HG03571 (cell line): ENCODE data around the gene ADAD2.

ENCODE experiments used
- ATAC-seq: cut with Tn5 transposase; IDR thresholded peaks from one replicate; pipeline ENCODE4 v1.9.1; 2021; ENCODE audit not compliant: unreplicated experiment

The ADAD2 gene

DNA sequence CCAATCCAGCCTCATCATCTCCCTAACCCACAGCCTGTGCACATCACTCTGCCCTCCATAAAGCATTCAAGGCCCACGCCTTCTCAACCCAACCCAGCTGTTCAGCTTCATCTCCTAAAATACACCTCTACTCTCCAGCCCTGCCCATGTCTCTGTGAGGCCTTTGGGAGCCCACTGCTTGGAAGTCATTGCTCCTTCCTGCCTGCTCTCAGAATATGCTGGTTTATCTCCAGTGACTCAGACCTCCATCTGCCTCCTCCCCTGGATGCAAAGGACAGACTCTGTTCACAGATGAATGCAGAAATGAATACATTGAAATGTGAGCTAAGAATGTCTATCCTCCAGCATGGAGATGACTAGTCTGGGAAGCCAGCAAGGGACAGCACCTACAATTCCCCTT is 29.9 kb downstream of the ADAD2 start:
- no peak for ATAC-seq

DNA sequence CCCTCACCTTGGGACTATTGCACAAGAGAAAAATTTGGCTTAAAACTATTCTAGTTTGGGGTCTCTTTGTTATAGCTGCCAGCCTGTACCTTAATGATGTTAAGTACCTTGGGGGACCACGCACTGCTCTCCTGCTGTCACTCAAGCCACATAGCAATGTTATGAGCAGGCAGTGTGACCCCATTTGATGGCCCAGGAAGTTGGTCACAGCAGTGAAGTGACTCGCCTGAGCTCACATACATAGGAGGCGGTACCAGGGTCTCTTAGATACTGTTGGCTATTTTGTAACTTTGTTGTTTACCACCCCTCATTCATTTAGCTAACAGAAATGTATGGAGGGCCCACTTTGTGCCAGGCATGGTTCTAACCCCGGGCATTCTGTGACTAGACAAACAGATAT is 32.5 kb downstream of the ADAD2 start:
- no peak for ATAC-seq

DNA sequence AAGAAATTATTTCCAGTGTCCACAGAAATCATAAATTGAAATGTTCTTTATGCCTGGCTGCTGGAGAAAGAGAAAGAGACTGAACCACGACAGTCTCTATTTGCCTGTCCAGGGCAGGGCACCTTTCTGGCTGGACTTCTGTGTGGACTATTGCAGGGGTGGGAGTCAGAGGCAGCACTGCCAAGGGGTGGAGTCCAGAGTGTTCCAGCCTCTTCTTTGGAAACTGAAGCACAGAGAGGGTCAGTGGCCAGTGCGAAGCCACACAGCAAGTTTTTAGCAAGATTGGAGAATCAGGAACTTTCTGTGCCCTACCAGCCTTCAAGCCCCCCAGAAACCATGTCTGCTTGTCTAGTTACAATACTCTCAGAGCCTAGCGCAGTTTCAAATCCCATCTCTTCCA is 33.6 kb downstream of the ADAD2 start:
- ATAC-seq, result no peak

DNA sequence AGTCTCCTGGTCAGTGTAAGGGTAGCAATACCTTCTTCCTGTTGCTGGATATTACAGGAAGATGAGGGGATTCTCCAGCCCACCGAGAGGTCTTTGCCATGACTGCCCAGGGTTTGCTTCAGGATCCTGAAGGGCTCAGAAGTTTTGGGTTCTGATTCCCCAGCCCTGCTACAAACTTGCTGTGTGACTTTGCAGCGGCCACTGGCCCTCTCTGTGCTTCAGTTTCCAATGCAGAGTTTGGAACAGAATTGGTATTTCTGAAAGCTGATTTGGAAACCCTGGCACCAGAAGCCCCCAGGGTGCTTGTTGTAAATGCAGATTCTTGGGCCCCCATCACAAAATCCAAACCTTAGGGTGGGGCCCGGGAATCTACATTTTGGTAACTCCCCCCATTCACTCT is 34.2 kb downstream of the ADAD2 start:
- ATAC-seq, result no peak

DNA sequence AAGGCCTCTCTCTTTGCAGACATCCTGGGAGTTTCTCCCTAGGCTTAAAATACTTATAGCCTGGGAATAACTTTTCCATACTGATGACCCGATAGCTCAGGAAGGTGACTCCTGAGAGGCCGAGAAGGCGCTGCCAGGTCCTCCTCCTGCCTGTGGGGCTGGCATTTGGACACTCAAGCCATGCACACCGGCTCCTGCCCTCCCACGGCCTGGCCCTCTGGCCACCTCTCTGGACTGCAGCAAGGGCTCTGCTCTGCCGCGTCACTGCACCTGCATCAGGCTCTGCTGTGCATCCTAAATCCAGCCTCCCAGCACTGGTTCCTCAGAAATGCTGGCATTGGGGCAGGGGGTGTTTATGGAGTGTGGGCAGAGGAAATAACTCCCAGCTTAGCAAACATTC is 34.6 kb downstream of the ADAD2 start:
- no peak for ATAC-seq

DNA sequence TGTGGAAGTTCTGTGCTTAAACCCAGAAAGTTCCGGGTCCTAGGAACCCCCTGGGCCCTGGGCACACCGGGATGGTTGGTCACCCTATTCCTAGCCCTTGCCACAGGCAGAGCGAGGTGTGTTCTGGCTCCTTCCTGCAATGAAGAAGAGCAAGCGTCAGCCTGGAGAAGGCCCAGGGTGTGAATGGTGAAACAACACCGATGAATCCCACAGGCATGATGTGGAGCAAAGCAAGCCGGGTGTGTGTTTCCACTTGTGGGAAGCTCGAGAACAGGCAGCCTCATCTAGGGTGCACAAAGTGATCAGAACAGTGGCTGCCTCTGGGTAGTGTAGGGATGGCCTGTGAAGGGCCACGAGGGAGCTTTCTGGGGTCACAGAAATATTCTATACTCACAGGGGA is 35.1 kb downstream of the ADAD2 start:
- no peak for ATAC-seq

DNA sequence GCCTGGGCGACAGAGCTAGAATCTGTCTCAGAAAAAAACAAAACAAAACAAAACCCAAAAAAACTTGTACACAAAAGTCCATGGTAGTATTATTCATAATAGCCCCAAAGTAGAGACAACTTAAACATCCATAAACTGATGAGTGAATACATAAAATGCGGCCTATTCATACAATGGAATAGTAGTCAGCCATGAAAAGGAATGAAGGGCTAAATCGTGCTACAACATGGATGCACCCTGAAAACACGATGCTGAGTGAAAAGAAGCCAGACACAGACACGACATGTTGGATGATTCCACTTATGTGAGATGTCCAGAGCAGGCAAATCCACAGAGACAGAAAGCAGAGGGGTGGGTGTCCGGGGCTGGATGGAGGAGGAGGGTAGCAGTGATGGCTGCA is 36.6 kb downstream of the ADAD2 start:
- ATAC-seq, result no peak

DNA sequence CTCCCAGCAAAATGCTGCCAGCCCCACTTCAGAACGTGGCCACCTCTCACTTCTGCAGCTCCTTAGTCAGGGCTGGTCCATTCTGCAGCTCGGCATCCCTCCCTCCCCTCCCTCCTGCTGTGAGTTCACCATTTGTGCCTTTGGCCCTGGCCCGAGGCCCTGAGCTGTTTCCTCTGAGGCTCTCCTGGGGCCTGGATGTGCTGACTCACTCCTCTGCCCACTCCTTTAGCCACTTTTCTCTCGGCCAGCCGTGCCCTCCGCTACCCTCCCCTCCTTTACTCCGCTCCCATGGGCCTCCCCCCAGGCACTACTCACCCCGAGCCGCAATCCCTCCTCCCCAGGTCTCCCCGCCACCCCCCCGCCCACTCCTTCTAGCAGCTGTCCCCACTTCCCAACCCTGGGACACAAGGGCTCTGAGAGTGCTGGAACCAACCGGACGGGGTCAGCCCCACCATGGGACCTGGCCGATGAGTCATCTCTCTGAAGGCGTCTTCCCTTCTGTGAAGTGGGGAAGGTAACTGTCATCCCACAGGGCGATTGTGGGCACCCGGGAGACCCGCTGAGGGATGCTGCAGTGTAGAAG is 37.4 kb downstream of the ADAD2 start:
- no peak for ATAC-seq

DNA sequence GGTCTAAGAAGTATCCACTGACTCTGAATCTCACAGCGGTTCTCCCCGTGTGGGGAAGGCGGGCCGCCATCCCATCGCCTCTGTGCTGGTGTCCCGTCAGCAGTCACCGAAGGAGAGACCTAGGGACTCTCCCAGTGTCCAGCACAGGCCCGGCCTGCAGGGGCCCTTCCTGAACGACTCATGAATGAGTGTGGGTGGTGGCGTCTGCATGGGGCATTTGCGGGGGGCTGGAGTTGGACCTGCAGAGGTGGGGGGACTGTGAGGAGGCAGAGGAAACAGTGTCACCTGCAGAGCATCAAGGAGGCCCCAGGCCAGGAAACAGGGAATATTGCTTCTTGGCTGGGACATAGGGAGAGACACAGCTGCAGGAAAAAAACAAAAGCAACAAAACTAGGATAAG is 38.5 kb downstream of the ADAD2 start:
- no peak for ATAC-seq

DNA sequence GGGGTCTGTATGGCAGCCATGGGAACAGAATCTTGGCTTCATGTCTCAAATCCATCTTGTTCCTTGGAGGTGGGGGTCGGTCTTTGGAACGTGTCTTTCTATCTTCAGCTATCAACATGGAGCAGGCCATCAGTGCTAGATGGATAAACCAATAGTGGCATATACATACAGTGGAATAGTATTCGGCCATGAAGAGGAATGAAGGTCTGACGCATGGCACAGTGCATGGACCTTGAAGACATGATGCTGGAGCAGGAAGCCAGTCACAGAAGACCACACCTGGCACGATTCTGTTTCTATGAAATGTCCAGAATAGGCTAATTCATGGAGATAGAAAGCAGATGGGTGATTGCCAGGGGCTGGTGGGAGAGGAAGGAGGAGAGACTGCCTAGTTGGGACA is 41.1 kb downstream of the ADAD2 start:
- ATAC-seq, result no peak

DNA sequence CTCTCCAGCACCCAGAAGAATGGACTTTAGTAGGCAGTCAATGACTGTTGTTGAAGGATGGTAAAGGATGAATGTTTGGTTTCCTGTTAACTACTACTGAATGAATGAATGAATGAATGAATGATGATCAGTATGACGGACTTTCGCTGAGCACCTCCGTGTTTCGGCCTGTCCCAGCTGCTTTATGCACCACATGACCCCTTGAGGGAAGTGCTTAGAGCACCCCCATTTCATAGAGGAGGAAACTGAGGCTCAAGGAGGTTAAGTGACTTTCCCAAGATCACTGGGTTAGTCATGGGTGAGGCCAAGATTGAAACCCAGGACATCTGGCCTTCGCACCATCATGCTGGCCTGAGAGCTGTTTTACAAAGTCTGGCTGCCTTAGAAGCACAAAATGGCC is 42.0 kb downstream of the ADAD2 start:
- no peak for ATAC-seq

DNA sequence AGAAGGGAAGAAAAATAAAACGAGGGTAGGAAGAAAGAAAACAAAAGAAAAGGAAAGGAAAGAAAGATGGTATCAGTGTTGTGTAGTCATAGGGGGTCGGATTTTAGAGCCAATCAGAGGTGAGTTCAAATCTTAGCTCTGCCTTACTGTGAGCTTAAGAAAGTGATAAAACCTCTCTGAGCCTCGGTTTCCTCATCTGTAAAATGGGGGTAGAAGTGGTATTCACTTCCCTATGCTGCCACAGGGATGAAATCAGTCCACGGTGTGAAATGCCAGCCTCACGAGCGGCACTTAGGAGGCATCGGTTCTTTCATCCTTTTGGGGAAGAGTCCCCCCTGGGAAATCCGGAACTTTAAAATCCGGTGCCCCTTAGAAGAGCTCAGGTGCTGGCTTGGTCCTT is 42.8 kb downstream of the ADAD2 start:
- ATAC-seq, result no peak

DNA sequence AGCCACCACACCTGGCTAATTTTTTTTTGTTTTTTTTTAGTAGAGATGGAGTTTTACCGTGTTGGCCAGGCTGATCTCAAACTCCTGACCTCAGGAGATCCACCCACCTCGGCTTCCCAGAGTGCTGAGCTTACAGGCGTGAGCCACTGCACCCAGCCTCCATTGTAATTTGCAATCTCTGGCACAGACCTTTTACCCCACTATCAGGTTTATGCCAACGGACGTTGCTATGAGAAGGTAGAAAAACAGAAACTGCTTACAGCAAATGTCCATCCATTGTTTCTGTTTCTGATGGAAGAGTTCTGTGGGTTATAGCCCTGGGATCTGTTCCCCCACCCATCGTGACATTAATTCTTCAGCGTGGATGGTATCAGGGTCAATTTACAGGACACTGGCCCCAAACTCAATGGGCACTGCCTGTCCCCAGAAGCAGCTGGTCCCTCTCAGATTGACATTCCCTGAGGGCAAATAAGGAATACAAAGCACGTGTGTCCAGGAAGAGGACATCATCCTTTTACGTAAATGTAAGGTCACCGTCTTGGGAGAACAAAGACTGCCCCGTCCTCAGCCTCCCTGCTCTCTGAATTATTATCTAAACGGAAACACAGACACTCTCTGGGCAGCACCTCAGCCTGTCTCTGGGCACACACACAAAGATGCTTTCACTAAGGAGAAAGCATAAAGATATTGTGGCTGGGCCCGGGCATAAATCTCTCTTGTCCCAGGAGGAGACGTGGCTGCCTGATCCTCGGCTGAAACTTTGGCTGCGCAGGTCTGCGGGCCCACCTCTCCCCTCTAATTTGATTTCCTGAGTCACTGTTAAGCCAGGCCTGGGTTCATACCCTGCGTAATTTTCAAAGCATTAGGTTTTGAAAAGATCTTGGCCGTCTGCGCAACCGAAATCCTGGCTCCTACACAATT is 43.6 kb downstream of the ADAD2 start:
- no peak for ATAC-seq

DNA sequence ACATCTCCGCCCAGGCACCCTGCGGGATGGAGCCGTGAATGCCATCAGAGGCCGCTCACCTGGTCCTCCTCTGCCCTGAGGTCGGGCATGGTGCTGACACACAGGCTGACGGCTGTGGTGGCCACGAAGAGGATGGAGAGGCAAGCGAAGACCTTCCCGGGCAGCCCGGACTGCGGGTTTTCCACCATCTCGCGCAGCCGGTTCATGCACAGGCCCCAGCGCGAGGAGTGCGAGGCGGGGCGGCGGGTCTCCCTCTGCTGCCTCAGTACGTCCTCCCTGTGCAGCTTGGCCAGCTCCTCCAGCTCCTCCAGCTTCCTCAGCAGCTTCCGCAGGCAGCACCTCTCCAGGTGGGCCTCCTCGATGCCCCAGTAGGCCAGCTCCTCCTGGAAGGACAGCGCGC is 45.7 kb downstream of the ADAD2 start:
- ATAC-seq, result no peak

DNA sequence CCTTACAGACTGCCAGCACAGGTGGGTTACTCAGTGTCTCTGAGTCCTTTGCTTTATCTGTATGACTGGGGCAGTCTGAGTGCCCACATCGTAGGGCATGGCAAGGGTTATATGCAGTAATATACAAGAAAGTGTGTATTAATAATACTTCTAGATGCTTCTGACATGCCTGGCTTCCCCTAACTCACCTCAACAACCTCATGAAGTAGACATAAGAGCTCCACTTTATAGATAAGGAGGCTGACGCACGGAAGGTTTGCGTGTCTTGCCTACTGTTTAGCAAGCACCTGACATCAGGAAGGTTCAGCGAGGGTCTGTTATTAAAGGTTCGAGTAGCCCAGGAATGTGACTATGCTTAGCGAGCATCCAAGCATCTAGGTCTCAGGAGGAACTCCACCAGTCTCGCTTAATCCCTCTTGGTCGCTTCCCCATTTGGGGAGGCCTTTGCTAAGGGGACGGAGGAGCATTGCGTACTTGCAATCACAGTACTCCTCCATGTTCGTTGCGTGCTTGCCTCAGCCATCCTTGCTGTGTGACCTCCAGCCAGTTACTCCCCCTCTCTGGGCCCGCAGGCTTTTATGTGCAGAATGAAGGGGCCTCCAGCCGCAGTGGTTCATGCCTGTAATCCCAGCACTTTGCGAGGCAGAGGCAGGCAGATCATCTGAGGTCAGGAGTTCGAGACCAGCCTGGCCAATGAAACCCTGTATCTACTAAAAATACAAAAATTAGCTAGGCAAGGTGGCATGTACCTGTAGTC is 47.2 kb downstream of the ADAD2 start:
- ATAC-seq, result no peak

DNA sequence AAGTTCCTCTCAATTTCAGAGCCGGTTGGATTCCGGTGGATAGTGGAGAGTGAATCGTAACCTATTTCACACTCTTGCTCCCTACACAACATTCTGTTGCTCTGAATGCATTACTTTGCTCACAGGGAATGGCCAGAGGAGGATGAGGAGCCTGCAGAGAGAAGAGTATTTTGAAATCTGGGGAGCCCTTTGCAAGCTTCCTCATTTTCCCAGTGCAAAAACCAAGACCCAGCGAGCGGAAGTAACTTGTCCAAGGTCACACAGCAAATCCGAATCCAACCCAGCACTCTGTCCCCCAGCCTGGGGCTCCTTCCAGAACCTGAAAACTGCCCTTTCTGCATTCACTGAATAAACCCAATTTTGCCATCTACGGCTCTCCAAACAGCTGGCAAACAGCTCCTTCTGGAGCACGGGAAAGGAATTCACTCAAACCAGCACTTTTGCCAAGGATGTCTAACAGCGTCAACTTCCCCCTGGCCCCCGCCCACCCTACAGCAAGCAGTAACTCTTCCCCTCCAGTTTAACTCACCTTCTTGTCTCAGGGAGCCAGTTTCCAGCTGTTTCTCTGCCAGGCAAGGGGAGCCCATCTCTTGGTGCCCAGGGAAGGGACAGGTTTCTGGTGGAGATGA is 48.3 kb downstream of the ADAD2 start:
- ATAC-seq, result no peak

DNA sequence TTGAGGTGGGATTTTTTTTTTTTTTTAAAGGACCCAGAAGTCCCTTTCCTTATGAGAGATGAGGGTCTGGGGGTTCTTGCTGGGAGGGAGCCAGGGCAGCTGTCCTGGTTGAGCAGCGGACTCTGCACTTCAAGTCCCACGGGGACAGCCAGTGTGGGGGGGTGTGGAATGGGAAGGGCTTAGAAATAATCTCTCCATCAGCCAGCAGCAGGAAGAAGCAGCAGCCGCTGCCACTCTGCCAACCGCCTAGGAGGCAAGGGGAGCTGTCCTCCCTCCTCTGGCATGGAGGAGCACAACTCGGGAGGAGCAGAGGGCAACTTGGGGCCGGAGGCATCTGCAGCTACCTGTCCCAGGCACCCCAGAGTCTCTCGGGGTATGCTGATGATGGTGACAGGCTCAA is 49.0 kb downstream of the ADAD2 start, which contains the start of gene KCNG4:
KCNG4 (minus strand) TSS at position 104 of the 400 bp plus-strand sequence. CDS start 2,527 bp downstream, outside the sequence.
- no peak for ATAC-seq

DNA sequence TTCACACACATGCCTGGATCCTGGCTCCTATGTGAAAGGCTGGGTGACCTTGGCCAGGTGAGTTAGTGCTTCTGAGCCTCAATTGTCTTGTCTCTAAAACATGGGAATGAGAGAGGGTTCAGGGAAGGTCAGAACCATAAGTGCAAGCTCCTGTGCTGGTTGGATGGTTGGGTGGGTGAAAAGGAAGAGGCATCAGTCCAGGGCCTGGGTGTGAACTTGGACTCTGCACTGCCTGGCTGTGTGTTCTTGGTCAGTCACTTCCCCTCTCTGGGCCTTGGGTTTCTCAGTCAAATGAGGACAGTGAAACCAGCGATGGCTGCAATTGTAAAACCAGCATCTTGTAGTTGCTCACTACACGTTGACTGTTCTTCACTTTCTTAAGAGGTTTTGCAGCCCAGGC is 49.5 kb downstream of the ADAD2 start:
- ATAC-seq, result no peak

DNA sequence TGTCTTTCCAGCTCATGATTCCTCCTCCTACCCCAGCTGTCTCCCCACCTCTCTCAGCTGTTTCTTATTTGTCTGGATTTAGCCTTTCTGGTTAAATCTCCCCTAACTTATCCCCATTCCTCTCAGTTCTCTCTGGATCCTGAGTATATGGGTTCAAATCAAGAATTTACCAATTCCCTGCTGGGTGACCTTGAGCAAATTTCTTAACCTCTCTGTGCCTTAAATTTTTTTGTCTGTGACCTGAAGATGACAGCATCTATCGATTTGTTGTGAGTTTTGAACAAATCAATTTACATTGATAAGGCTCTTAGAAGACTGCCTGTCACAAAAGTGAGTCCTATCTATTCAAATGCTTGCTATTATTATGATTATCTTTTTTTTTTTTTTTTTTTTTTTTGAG is 50.8 kb downstream of the ADAD2 start:
- no peak for ATAC-seq

DNA sequence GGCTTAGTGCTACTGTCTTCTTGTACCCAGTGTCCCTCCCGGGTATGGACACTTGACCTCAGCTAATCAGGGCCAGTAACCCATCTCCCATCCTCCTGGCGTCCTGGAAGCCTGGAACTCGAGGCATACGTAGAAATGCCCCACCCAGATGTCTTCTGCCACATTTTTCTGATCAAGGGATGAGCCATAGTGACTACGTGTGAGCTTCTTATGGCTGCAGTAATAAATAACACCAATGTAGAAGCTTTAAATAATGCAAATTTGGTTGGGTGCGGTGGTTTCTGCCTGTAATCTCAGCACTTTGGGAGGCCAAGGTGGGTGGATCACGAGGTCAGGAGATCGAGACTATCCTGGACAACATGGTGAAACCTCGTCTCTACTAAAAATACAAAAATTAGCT is 51.9 kb downstream of the ADAD2 start:
- ATAC-seq, result no peak

DNA sequence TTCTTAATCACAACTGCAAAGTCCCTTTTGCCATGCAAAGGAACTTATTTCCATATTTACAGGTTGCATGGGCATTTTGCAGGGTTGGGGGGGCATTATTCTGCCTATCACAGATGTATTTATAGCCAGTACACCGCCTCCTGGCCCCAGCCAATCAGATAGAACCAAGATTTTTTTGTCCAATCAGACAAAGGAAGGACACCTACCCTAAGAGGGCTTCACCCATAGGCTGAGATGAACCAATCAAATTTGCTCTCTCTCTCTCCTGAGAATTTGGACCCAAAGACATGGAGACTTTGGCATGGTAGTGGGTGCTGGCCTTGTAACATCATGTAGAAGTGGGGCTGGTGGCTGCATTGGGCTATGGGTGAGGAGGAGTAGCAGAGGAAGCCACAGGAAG is 52.8 kb downstream of the ADAD2 start:
- ATAC-seq, result no peak
